HepG2 (cell line): ENCODE measurements around the gene TRABD. TPM values are rescaled to one million over a fixed set of nuclear protein-coding genes. Genes with fewer than 3 reads are reported as not detected.

Experiments
- ASH2L ChIP-seq: fragments of 300-600, 200-600 bp; sonication (generic); IDR thresholded peaks from 2 replicates; pipeline ENCODE4 v1.7.0; 2017; ENCODE audit warnings: low read depth, mild to moderate bottlenecking, moderate library complexity, mixed read lengths, low read length; ENCODE audit not compliant: insufficient read length
- HNRNPL ChIP-seq: fragments of 200-400 bp; formaldehyde crosslinking; IDR thresholded peaks from 2 replicates; pipeline ENCODE4 v1.6.1; 2017; ENCODE audit warnings: mild to moderate bottlenecking, low read depth, low read length
- MZF1 ChIP-seq: sonication (generic); formaldehyde crosslinking; IDR thresholded peaks from 2 replicates; pipeline ENCODE4 v1.8.1; 2023; ENCODE audit warnings: mild to moderate bottlenecking, missing genetic modification reagents, borderline replicate concordance
- NFKBIZ ChIP-seq: IDR thresholded peaks from 2 replicates; pipeline ENCODE4 v1.6.1; 2018; ENCODE audit warnings: missing genetic modification reagents, missing compliant biosample characterization
- NKX3-1 ChIP-seq: sonication (generic); formaldehyde crosslinking; IDR thresholded peaks from 2 replicates; pipeline ENCODE4 v1.5.0; 2020; ENCODE audit warnings: missing genetic modification reagents
- SMARCC2 ChIP-seq: fragments of 450-650 bp; IDR thresholded peaks from 2 replicates; pipeline ENCODE4 v1.6.1; 2017; ENCODE audit warnings: antibody characterized with exemption, mild to moderate bottlenecking
- SNAI1 ChIP-seq: sonication (generic); formaldehyde crosslinking; IDR thresholded peaks from 2 replicates; pipeline ENCODE4 v1.5.0; 2020; ENCODE audit warnings: mild to moderate bottlenecking, missing genetic modification reagents, borderline replicate concordance
- SRY ChIP-seq: sonication (generic); formaldehyde crosslinking; IDR thresholded peaks from 2 replicates; pipeline ENCODE4 v1.8.0; 2022; ENCODE audit warnings: mild to moderate bottlenecking, missing genetic modification reagents
- THAP11 ChIP-seq: IDR thresholded peaks from 2 replicates; pipeline ENCODE4 v1.6.1; 2016; ENCODE audit warnings: missing biosample characterization, missing genetic modification reagents
- TSC22D2 ChIP-seq: sonication (generic); formaldehyde crosslinking; IDR thresholded peaks from 2 replicates; pipeline ENCODE4 v1.5.1; 2020; ENCODE audit warnings: missing genetic modification reagents, mild to moderate bottlenecking, borderline replicate concordance
- ZBTB7B ChIP-seq: sonication (generic); formaldehyde crosslinking; IDR thresholded peaks from 2 replicates; pipeline ENCODE4 v1.4.0; 2020; ENCODE audit warnings: missing genetic modification reagents
- ZNF615 ChIP-seq: sonication (generic); formaldehyde crosslinking; IDR thresholded peaks from 2 replicates; pipeline ENCODE4 v1.5.0; 2020; ENCODE audit warnings: mild to moderate bottlenecking, missing genetic modification reagents, borderline replicate concordance
- polyA plus RNA-seq, 8 experiments: library from polyadenylated mRNA; depleted of rRNA in 3 of 8; stranded (reverse) in 7 of 8; unstranded in 1 of 8; fragments of >200 nt; fragmentation: Illumina TruSeq in 4 of 8; extraction: Trizol in 4 of 8; gene quantifications; 2 replicates each; pipeline versions ENCODE4 v1.2.1 to v1.2.3, GENCODE V29; 2011 to 2016; ENCODE audit warnings: low read depth in 4 of 8, missing spikeins in 1 of 8, mixed read lengths in 1 of 8; ENCODE audit not compliant: insufficient read depth in 1 of 8
- total RNA-seq, 5 experiments: library from RNA; depleted of rRNA; stranded (reverse); fragments of >200 nt; fragmentation: Illumina TruSeq; extraction: Trizol; gene quantifications; 2 replicates each; pipeline ENCODE4 v1.2.3, GENCODE V29; 2016; ENCODE audit warnings: low read depth in 1 of 5
- TF ChIP-seq, protein P1 (sequence below): sonication (generic); formaldehyde crosslinking; IDR thresholded peaks from 2 replicates; pipeline ENCODE4 v1.4.0; 2020; ENCODE audit warnings: missing genetic modification reagents, borderline replicate concordance
- TF ChIP-seq, protein P2 (sequence below): sonication (generic); formaldehyde crosslinking; conservative IDR thresholded peaks from 2 replicates; pipeline ENCODE4 v1.5.0; 2020; ENCODE audit warnings: missing genetic modification reagents
- TF ChIP-seq, protein P3 (sequence below): sonication (generic); formaldehyde crosslinking; IDR thresholded peaks from 2 replicates; pipeline ENCODE4 v1.5.0; 2020; ENCODE audit warnings: missing genetic modification reagents
- TF ChIP-seq, protein P4 (sequence below): IDR thresholded peaks from 2 replicates; pipeline ENCODE4 v1.6.1; 2016; ENCODE audit warnings: low read depth, borderline replicate concordance
- TF ChIP-seq, protein P5 (sequence below): sonication (generic); formaldehyde crosslinking; IDR thresholded peaks from 2 replicates; pipeline ENCODE4 v1.4.0; 2020; ENCODE audit warnings: missing genetic modification reagents

The TRABD gene
- total and polyA plus RNA-seq, 2 of the 13 experiments (the other 11 are each of a cell fraction or from before 2014, with no cell fraction given): 21.5 to 28.9 TPM

DNA sequence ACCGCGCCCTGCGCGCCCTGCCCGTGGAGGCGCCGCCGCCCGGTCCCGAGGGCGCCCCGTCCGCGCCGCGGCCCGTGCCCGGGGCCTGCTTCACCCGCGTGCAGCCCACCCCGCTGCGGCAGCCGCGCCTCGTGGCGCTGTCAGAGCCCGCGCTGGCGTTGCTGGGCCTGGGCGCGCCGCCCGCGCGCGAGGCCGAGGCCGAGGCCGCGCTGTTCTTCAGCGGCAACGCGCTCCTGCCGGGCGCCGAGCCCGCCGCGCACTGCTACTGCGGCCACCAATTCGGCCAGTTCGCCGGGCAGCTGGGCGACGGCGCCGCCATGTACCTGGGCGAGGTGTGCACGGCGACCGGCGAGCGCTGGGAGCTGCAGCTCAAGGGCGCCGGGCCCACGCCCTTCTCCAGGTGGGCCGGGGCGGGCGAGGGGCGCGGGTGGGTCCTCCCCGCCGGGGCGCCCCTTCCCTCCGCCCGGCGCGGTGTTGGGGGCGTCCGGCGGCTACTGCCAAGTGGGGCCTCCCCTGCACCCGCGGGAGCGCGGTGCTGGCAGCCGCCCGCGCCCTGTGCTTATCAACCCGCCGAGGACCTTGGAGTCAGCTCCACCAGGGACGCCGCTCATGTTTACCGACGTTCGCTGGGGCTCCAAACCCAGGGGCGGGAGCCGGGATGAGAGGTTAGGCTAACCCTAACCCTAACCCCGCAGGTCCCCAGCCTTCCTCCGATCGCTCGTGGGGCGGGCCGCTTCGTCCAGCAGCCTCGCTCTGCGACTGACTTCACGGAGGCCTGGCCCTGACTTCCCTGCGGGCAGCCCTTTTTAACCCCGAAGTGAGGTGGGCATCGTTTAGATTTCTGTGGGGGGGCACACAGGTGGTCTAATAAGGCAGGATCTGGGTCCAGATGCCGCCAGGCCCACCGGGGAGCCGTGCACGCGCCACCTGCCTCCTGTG lies 15.7 kb downstream of the TRABD start (continued):
- TF ChIP-seq, protein P1, sequence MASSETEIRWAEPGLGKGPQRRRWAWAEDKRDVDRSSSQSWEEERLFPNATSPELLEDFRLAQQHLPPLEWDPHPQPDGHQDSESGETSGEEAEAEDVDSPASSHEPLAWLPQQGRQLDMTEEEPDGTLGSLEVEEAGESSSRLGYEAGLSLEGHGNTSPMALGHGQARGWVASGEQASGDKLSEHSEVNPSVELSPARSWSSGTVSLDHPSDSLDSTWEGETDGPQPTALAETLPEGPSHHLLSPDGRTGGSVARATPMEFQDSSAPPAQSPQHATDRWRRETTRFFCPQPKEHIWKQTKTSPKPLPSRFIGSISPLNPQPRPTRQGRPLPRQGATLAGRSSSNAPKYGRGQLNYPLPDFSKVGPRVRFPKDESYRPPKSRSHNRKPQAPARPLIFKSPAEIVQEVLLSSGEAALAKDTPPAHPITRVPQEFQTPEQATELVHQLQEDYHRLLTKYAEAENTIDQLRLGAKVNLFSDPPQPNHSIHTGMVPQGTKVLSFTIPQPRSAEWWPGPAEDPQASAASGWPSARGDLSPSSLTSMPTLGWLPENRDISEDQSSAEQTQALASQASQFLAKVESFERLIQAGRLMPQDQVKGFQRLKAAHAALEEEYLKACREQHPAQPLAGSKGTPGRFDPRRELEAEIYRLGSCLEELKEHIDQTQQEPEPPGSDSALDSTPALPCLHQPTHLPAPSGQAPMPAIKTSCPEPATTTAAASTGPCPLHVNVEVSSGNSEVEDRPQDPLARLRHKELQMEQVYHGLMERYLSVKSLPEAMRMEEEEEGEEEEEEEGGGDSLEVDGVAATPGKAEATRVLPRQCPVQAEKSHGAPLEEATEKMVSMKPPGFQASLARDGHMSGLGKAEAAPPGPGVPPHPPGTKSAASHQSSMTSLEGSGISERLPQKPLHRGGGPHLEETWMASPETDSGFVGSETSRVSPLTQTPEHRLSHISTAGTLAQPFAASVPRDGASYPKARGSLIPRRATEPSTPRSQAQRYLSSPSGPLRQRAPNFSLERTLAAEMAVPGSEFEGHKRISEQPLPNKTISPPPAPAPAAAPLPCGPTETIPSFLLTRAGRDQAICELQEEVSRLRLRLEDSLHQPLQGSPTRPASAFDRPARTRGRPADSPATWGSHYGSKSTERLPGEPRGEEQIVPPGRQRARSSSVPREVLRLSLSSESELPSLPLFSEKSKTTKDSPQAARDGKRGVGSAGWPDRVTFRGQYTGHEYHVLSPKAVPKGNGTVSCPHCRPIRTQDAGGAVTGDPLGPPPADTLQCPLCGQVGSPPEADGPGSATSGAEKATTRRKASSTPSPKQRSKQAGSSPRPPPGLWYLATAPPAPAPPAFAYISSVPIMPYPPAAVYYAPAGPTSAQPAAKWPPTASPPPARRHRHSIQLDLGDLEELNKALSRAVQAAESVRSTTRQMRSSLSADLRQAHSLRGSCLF (CRISPR knock-in tag): no peak
- TF ChIP-seq MZF1 (CRISPR knock-in tag) (no peak), TSC22D2 (CRISPR knock-in tag) (no peak), ZNF615 (CRISPR knock-in tag) (no peak), SRY (CRISPR knock-in tag) (peak; percentile 19; the same call in 1 of the 2 replicates), SMARCC2 (no peak), ASH2L (no peak), HNRNPL (0 out of 2 replicates have a peak, but pooled peaks have one; percentile 16), ZBTB7B (CRISPR knock-in tag) (no peak), NFKBIZ (no peak), THAP11 (CRISPR knock-in tag) (no peak), NKX3-1 (no peak), SNAI1 (CRISPR knock-in tag) (no peak)
- TF ChIP-seq, protein P2, sequence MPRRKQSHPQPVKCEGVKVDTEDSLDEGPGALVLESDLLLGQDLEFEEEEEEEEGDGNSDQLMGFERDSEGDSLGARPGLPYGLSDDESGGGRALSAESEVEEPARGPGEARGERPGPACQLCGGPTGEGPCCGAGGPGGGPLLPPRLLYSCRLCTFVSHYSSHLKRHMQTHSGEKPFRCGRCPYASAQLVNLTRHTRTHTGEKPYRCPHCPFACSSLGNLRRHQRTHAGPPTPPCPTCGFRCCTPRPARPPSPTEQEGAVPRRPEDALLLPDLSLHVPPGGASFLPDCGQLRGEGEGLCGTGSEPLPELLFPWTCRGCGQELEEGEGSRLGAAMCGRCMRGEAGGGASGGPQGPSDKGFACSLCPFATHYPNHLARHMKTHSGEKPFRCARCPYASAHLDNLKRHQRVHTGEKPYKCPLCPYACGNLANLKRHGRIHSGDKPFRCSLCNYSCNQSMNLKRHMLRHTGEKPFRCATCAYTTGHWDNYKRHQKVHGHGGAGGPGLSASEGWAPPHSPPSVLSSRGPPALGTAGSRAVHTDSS (CRISPR knock-in tag): no peak
- TF ChIP-seq, protein P3, sequence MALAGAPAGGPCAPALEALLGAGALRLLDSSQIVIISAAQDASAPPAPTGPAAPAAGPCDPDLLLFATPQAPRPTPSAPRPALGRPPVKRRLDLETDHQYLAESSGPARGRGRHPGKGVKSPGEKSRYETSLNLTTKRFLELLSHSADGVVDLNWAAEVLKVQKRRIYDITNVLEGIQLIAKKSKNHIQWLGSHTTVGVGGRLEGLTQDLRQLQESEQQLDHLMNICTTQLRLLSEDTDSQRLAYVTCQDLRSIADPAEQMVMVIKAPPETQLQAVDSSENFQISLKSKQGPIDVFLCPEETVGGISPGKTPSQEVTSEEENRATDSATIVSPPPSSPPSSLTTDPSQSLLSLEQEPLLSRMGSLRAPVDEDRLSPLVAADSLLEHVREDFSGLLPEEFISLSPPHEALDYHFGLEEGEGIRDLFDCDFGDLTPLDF: 0 out of 2 replicates have a peak, but pooled peaks have one; percentile 30
- TF ChIP-seq, protein P4, sequence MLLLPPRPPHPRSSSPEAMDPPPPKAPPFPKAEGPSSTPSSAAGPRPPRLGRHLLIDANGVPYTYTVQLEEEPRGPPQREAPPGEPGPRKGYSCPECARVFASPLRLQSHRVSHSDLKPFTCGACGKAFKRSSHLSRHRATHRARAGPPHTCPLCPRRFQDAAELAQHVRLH (CRISPR knock-in tag): no peak
- TF ChIP-seq, protein P5, sequence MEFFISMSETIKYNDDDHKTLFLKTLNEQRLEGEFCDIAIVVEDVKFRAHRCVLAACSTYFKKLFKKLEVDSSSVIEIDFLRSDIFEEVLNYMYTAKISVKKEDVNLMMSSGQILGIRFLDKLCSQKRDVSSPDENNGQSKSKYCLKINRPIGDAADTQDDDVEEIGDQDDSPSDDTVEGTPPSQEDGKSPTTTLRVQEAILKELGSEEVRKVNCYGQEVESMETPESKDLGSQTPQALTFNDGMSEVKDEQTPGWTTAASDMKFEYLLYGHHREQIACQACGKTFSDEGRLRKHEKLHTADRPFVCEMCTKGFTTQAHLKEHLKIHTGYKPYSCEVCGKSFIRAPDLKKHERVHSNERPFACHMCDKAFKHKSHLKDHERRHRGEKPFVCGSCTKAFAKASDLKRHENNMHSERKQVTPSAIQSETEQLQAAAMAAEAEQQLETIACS (CRISPR knock-in tag): 0 out of 2 replicates have a peak, but pooled peaks have one; percentile 16
